Gastroesophageal sphincter (tissue), 4 donors: Measurements from ENCODE around the gene SPINT2. TPM values are rescaled to one million over a fixed set of nuclear protein-coding genes. Genes with fewer than 3 reads are reported as not detected.
"Not testable (repeated sequence)": the region's sequence is repeated elsewhere in the genome, so short reads cannot be mapped to it uniquely, and the experiment has no call there.

Experiments
- ATAC-seq: fragments of 150-250 bp; one replicate; pipeline ENCODE4 v1.9.1; 2016; ENCODE audit warnings: mild to moderate bottlenecking, moderate library complexity
- H3K27ac ChIP-seq, 4 donors: fragments of 200-600 bp; sonication (generic) in 3 of 4; 1 replicate in 3 of 4; 2 replicates in 1 of 4; pipeline ENCODE4 v1.5.1; 2016 to 2019
- H3K27me3 ChIP-seq: fragments of 200-600 bp; sonication (generic); one replicate; pipeline ENCODE4 v1.5.1; 2019
- H3K36me3 ChIP-seq, 2 donors: fragments of 200-600 bp; sonication (generic); one replicate each; pipeline ENCODE4 v1.5.1; 2019; ENCODE audit warnings: control low read depth in 1 of 2
- H3K4me1 ChIP-seq, 3 donors: fragments of 200-600 bp; sonication (generic); 1 replicate in 2 of 3; 2 replicates in 1 of 3; pipeline ENCODE4 v1.5.1; 2016 to 2019; ENCODE audit warnings: control low read depth in 2 of 3
- H3K4me3 ChIP-seq, 2 donors: fragments of 200-600 bp; sonication (generic); one replicate each; pipeline ENCODE4 v1.5.1; 2019; ENCODE audit warnings: mild to moderate bottlenecking in 1 of 2, moderate library complexity in 1 of 2
- H3K9me3 ChIP-seq, 3 donors: fragments of 200-600 bp; sonication (generic); one replicate each; pipeline ENCODE4 v1.5.1; 2017 to 2019; ENCODE audit warnings: control low read depth in 2 of 3
- EP300 ChIP-seq: sonication (generic); formaldehyde crosslinking; IDR thresholded peaks from one replicate; pipeline ENCODE4 v1.6.1; 2017; ENCODE audit warnings: antibody characterized with exemption, mild to moderate bottlenecking
- POLR2A ChIP-seq, 2 donors: fragments of 450-650 bp; IDR thresholded peaks; one replicate each; pipeline ENCODE4 v1.6.1; 2017; ENCODE audit warnings: antibody characterized with exemption in 2 of 2, mild to moderate bottlenecking in 2 of 2, moderate library complexity in 1 of 2
- POLR2AphosphoS5 ChIP-seq: sonication (generic); formaldehyde crosslinking; IDR thresholded peaks from one replicate; pipeline ENCODE4 v1.6.1; 2017; ENCODE audit warnings: antibody characterized with exemption
- WGBS, 2 donors: methylation state at CpG; one replicate each; pipeline ENCODE4 v1.1.5; 2018; ENCODE audit warnings: low coverage in 1 of 2; 5-methylcytosine and 5-hydroxymethylcytosine counted together
- total RNA-seq, 4 donors: library from RNA; depleted of rRNA; stranded (reverse); fragments of >200 nt; gene quantifications; one replicate each; pipeline ENCODE4 v1.1.0, GENCODE V29; 2016
- TF ChIP-seq, protein P1 (sequence below), 4 experiments: fragments of 200-600 bp in 2 of 4; fragments of 450-650 bp in 2 of 4; sonication (generic) in 1 of 4; IDR thresholded peaks; one replicate each; pipeline ENCODE4 v1.5.1; 2017 to 2019; ENCODE audit warnings: antibody characterized with exemption in 4 of 4, mild to moderate bottlenecking in 2 of 4, moderate library complexity in 2 of 4

SPINT2 gene
- total RNA-seq, 4 donors from 2014 or later = 2.1 to 51.7 (median 10.9) TPM

DNA sequence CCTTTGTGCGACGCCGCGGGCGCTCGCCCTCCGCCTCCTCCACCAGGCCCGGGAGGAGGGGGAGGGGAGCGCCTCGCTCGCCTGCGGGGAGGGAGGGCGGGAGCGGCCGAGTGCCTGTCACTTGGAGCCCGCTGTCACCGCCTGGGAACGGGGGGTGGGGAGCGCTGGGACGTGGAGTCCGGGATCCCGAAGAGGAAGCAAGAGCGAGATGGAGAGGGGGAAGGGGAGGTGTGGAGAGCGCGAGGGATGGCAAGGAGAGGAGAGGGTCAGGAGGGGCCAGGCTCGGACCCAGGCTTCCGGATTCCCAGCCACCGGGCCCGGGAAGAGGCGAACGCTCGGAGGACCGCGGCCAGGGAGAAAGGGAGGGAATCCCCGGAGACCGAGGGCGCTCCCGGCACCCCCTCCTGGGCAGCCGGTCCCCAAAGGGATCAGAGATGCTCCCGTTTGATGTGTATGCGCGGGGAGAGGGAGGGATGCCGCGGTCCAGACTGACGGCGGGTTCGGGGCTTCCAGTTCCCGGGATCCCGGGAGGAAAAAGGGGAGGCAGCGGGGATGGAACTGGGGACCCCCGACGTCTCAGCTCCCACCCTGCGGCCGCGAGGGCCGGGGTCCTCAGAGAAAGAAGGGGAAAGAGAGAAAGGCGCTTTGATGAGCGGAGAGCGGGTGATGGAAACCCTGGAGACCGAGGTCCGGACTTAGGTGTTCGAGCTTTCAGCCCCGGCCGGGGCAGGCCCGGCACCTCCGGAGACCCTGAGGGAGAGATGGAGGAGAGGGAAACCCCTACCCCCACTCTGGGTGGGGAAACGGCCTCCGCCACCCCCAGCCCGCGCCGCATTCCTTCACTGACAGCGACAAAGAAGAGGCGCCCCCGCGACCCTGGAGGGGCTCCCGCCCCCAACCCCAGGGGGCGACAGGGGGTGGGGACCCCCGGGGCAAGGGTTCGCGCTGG is 35.6 kb upstream of the SPINT2 start:
- 0% methylated on average over 15 of the region's 80 CpGs; no CpG with 5 or more reads in 1 of the 2 donors for WGBS, 2 donors
- Histone ChIP-seq H3K4me3 (peak overlapping the region in 1 of 2 donors; percentile 19), H3K36me3 (no peaks in the 10 kb centered on the region), H3K27ac (no peak overlapping the region), H3K9me3 (no peaks in the 10 kb centered on the region), H3K27me3 (peaks cover 100% of the 10 kb centered on the region), H3K4me1 (peaks cover 0 to 28% (median 19%) of the 10 kb centered on the region in 3 donors)
- ATAC-seq = no peak
- no peak for TF ChIP-seq POLR2A (IDR thresholded peaks at IDR 0.05)
- TF ChIP-seq EP300 = no peak
- no peak for TF ChIP-seq POLR2AphosphoS5
- TF ChIP-seq, protein P1, sequence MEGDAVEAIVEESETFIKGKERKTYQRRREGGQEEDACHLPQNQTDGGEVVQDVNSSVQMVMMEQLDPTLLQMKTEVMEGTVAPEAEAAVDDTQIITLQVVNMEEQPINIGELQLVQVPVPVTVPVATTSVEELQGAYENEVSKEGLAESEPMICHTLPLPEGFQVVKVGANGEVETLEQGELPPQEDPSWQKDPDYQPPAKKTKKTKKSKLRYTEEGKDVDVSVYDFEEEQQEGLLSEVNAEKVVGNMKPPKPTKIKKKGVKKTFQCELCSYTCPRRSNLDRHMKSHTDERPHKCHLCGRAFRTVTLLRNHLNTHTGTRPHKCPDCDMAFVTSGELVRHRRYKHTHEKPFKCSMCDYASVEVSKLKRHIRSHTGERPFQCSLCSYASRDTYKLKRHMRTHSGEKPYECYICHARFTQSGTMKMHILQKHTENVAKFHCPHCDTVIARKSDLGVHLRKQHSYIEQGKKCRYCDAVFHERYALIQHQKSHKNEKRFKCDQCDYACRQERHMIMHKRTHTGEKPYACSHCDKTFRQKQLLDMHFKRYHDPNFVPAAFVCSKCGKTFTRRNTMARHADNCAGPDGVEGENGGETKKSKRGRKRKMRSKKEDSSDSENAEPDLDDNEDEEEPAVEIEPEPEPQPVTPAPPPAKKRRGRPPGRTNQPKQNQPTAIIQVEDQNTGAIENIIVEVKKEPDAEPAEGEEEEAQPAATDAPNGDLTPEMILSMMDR (IDR thresholded peaks at IDR 0.05) = no peak

DNA sequence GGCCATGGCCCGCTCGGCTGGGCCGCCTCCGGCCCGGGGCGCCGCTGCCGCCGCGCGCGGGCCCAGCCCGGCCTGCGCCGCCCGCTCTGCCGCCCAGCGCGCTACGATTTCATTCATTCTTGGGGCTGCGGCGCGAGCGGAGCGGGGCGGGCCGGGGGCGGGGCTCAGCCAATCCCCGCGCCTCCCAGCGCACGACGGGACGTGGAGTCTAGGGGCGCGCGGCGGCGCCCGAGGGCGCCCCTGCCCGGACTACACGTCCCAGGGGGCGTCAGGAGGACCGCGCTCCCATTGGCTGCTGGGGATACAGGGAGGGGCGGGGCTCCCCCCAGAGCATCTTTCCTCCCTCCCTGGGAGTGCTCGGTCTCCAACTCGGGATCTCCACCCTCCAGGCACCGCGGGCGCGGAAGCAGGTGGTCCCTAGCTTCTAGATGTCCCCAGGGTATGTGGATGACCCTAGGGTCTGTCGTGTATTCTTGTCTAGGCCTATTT is 34.7 kb upstream of the SPINT2 start:
- ATAC-seq = peak; percentile 78
- WGBS, 2 donors = 4% methylated on average over 7 of the region's 54 CpGs; no CpG with 5 or more reads in 1 of the 2 donors
- TF ChIP-seq, protein P1 (IDR thresholded peaks at IDR 0.05) = peak in 1 of 4 experiments; percentile 9
- TF ChIP-seq EP300 (no peak), POLR2A (IDR thresholded peaks at IDR 0.05) (no peak), POLR2AphosphoS5 (no peak)
- peak overlapping the region in 1 of 2 donors; percentile 19 for H3K4me3 ChIP-seq
- H3K27ac ChIP-seq = no peak overlapping the region
- H3K36me3 ChIP-seq = no peaks in the 10 kb centered on the region
- peaks cover 0 to 20% (median 14%) of the 10 kb centered on the region in 3 donors for H3K4me1 ChIP-seq
- H3K9me3 ChIP-seq = no peaks in the 10 kb centered on the region
- peaks cover 99% of the 10 kb centered on the region for H3K27me3 ChIP-seq

DNA sequence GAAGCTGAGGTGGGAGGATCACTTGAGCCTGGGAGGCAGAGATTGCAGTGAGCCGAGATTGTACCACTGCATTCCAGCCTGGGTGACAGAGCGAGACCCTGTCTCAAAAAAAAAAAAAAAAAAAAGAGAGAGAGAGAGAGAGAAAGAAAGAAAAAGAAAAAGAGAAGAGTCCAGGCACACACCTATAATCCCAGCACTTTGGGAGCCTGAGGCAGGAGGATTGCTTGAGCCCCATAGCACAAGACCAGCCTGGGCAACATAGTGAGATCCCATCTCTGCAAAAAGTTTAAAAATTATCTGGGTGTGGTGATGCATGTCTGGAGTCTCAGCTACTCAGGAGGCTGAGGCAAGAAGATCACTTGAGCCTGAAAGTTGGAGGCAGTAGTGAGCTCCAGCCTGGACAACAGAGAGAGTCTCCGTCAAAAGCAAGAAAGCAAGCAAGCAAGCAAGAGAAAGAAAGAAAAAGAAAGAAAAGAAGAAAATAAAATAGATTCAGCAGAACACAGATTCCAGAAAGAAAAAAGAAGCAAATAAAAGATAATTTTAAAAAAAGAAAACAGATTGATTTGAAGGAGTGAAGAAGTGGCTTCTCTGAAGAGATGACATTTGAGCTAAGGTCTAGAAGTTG is 33.8 kb upstream of the SPINT2 start:
- H3K9me3 ChIP-seq, H3K27ac ChIP-seq, H3K4me3 ChIP-seq, H3K36me3 ChIP-seq, ATAC-seq: not testable (repeated sequence)
- peaks cover 99% of the 10 kb centered on the region for H3K27me3 ChIP-seq
- WGBS, 2 donors = 66% methylated on average over 3 of the region's 3 CpGs; no CpG with 5 or more reads in 1 of the 2 donors
- peaks cover 0 to 20% (median 14%) of the 10 kb centered on the region in 3 donors for H3K4me1 ChIP-seq

DNA sequence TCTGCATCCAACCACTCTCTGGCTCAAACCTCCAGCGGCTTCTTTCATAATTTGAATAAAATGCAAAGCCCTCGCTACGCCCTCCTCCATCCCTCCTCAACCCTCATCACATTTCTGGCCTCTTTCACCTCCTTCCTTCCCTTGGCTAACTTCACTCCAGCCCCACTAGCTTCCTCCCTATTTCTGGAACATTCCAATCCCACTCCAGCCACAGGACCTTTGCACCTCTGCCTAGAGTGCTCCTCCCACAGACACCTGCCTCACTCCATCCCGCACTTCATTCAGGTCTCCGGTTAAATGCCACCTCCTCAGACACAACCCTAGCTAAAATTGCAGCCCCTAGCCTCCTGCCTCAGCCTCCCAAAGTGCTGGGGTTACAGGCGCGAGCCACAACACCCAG is 32.5 kb upstream of the SPINT2 start:
- TF ChIP-seq POLR2A (IDR thresholded peaks at IDR 0.05) (no peak), POLR2AphosphoS5 (no peak), EP300 (no peak)
- TF ChIP-seq, protein P1 (IDR thresholded peaks at IDR 0.05) = no peak
- H3K27me3 ChIP-seq = peaks cover 98% of the 10 kb centered on the region

DNA sequence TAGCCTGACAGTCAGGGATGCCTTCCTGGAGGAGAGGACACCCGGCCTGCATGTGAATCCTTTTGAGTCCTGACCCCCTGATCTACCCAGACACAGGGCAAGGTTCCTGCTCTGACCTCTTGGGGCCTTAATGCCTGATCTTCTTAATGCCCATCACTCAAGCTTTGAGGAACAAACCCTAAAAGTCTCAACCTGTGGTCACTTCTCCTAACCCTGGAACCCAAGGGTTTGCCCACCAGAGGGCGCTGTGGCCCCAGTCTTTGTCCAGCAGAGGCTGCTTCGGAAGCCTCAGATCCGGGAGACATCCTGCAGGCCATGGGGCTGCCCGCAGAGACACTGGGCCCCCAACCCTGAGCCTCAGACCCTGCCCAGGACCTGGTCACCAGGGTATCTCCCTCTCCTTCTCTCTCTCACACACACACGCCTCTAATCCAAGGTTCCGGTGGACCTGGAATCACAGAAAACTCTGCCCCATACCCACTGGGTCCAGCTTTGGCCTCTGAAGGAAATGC is 30.6 kb upstream of the SPINT2 start:
- no peak overlapping the region for H3K27ac ChIP-seq
- no peaks in the 10 kb centered on the region for H3K36me3 ChIP-seq
- TF ChIP-seq POLR2AphosphoS5 = no peak
- no peak for TF ChIP-seq POLR2A (IDR thresholded peaks at IDR 0.05)
- TF ChIP-seq, protein P1 (IDR thresholded peaks at IDR 0.05) = peak in 3 of 4 experiments; percentile 65 to 81 (median 80)
- TF ChIP-seq EP300 = no peak
- ATAC-seq = peak; percentile 69
- H3K27me3 ChIP-seq = peaks cover 91% of the 10 kb centered on the region
- H3K4me3 ChIP-seq = no peak overlapping the region
- no peaks in the 10 kb centered on the region for H3K9me3 ChIP-seq
- 0% methylated on average over 1 of the region's 7 CpGs; no CpG with 5 or more reads in 1 of the 2 donors for WGBS, 2 donors
- peaks cover 0 to 11% (median 5%) of the 10 kb centered on the region in 3 donors for H3K4me1 ChIP-seq

More for the DNA sequence above, 32.5 kb upstream of the SPINT2 start:
- no peaks in the 10 kb centered on the region for H3K36me3 ChIP-seq
- H3K9me3 ChIP-seq = no peaks in the 10 kb centered on the region
- WGBS, 2 donors = 77 to 87% methylated on average over 3 to 4 of the region's 7 CpGs
- H3K4me3 ChIP-seq = no peak overlapping the region
- H3K27ac ChIP-seq = no peak overlapping the region
- H3K4me1 ChIP-seq = peaks cover 0 to 20% (median 14%) of the 10 kb centered on the region in 3 donors
- no peak for ATAC-seq
